Naive thymus-derived CD4-positive, alpha-beta T cell (primary cell): ENCODE results near the gene DCTN3. TPM values are rescaled to one million over a fixed set of nuclear protein-coding genes. Genes with fewer than 3 reads are reported as not detected.

Source experiments
- ATAC-seq: fragments of 150-1000 bp; cut with Tn5 transposase; 2 replicates; pipeline ENCODE4 v1.10.0; 2021; ENCODE audit warnings: mild to moderate bottlenecking, moderate library complexity
- CTCF ChIA-PET: fragments of 350-600 bp; sonication (Branson Sonifier 250); formaldehyde crosslinking; loops from one replicate; lab custom pipeline; 2021; ENCODE audit warnings: antibody characterized with exemption; lab: Charles Lee
- POLR2A ChIA-PET: fragments of 350-600 bp; sonication (Branson Sonifier 250); formaldehyde crosslinking; loops from one replicate; lab custom pipeline; 2021; ENCODE audit warnings: antibody characterized with exemption, inconsistent platforms; lab: Charles Lee
- DNase-seq, 9 donors: peaks; one replicate each; pipeline versions ENCODE4 v3.0.0 to v3.0.0-alpha.2; 2020 to 2022; ENCODE audit warnings: mixed read lengths in 1 of 9
- H3K27ac ChIP-seq: one replicate; pipeline ENCODE4 v1.7.0; 2013; ENCODE audit warnings: mild to moderate bottlenecking, low read depth, low read length, moderate library complexity
- H3K27me3 ChIP-seq, 2 donors: one replicate each; pipeline ENCODE4 v1.7.0; 2013; ENCODE audit warnings: low read length in 2 of 2, mild to moderate bottlenecking in 2 of 2, moderate library complexity in 2 of 2; ENCODE audit not compliant: control insufficient read depth in 2 of 2, insufficient read depth in 2 of 2
- H3K36me3 ChIP-seq, 3 experiments: 1 replicate in 2 of 3; 2 replicates in 1 of 3; pipeline ENCODE4 v1.7.0; 2013; ENCODE audit warnings: low read length in 3 of 3, mild to moderate bottlenecking in 3 of 3, moderate library complexity in 1 of 3; ENCODE audit not compliant: insufficient read depth in 3 of 3, control insufficient read depth in 2 of 3
- H3K4me1 ChIP-seq, 2 donors: one replicate each; pipeline ENCODE4 v1.7.0; 2013; ENCODE audit warnings: low read length in 2 of 2, mild to moderate bottlenecking in 2 of 2, moderate library complexity in 1 of 2; ENCODE audit not compliant: control insufficient read depth in 2 of 2, insufficient read depth in 2 of 2
- H3K4me3 ChIP-seq: 2 replicates; pipeline ENCODE4 v1.7.0; 2013; ENCODE audit warnings: mild to moderate bottlenecking, low read length
- H3K9me3 ChIP-seq, 3 experiments: 1 replicate in 2 of 3; 2 replicates in 1 of 3; pipeline ENCODE4 v1.7.0; 2013; ENCODE audit warnings: low read length in 3 of 3; ENCODE audit not compliant: control insufficient read depth in 2 of 3
- H3K27ac Mint-ChIP-seq, 9 donors: one replicate each; pipeline ENCODE4 v1.8.0; 2020 to 2022; ENCODE audit warnings: mixed read lengths in 9 of 9, mild to moderate bottlenecking in 8 of 9, moderate library complexity in 5 of 9, inconsistent platforms in 2 of 9
- H3K27me3 Mint-ChIP-seq, 5 donors: one replicate each; pipeline ENCODE4 v1.8.0; 2021 to 2022; ENCODE audit warnings: mixed read lengths in 5 of 5, mild to moderate bottlenecking in 1 of 5
- H3K36me3 Mint-ChIP-seq, 5 donors: one replicate each; pipeline ENCODE4 v1.8.0; 2020 to 2022; ENCODE audit warnings: mixed read lengths in 5 of 5, mild to moderate bottlenecking in 3 of 5, inconsistent platforms in 1 of 5
- H3K4me1 Mint-ChIP-seq, 7 donors: one replicate each; pipeline ENCODE4 v1.8.0; 2020 to 2022; ENCODE audit warnings: mixed read lengths in 7 of 7, mild to moderate bottlenecking in 3 of 7, inconsistent platforms in 1 of 7
- H3K4me3 Mint-ChIP-seq, 10 donors: one replicate each; pipeline ENCODE4 v1.8.0; 2020 to 2022; ENCODE audit warnings: mild to moderate bottlenecking in 10 of 10, mixed read lengths in 10 of 10, moderate library complexity in 6 of 10, inconsistent platforms in 2 of 10
- H3K9me3 Mint-ChIP-seq, 11 donors: one replicate each; pipeline ENCODE4 v1.8.0; 2020 to 2022; ENCODE audit warnings: mixed read lengths in 11 of 11, mild to moderate bottlenecking in 4 of 11, inconsistent platforms in 1 of 11, moderate library complexity in 1 of 11
- intact Hi-C, 2 donors: fragments of 100-400 bp; cut with micrococcal nuclease; formaldehyde crosslinking; loops; one replicate each; pipeline ENCODE4 v1.15.1; 2023
- polyA plus RNA-seq, 2 donors: library from polyadenylated mRNA; unstranded; fragments of 300-500 nt; fragmentation: Illumina TruSeq; gene quantifications; one replicate each; pipeline ENCODE4 v1.2.3, GENCODE V29; 2021
- total RNA-seq, 6 experiments: library from RNA in 5 of 6; stranded (reverse) in 5 of 6; gene quantifications; 1 replicate in 5 of 6; 2 replicates in 1 of 6; pipeline ENCODE4 v1.2.3 and lab custom pipeline; 2021 to 2026

Gene DCTN3
- total and polyA plus RNA-seq, 7 experiments from 2014 or later: 55.6 to 129 (median 77.3) TPM

DNA sequence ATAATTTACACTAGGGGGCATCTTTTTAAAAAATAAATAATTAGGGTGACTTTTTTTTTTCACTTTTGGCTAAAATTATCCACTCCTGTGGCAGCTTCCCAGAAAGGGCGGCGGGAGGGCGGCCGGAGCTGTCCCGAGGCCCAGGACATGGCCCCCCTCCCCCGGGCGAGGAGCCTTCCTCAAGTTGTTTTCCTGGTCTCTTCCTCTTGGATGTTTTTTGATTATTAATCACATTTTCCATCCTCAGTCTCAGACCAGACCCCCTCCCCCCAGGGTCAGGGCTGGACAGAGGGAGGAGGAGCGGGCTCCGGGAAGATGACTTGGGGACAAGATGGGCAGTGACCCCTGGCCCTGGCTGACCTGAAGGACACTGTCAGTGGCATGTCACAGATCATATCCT, 26.1 kb downstream of the DCTN3 start:
- H3K4me1 ChIP-seq: peaks cover 0 to 13% of the 10 kb centered on the region in 2 donors
- H3K27ac Mint-ChIP-seq: no peak overlapping the region
- intact Hi-C loops: loop anchor here (5.0 to 10.0 kb wide), 4 partner anchors 38 to 262 kb away; partner anchors contain the start of genes DNAI1 (in 1 of the 2) and FAM219A (in 1 of the 2)
- H3K4me1 Mint-ChIP-seq: peaks cover 0 to 24% (median 18%) of the 10 kb centered on the region in 7 donors
- peaks cover 0 to 5% (median 0%) of the 10 kb centered on the region in 5 donors for H3K36me3 Mint-ChIP-seq
- no peak overlapping the region for H3K27ac ChIP-seq
- no peak overlapping the region for H3K4me3 Mint-ChIP-seq
- no peaks in the 10 kb centered on the region for H3K9me3 ChIP-seq
- H3K27me3 ChIP-seq: peaks cover 4 to 17% of the 10 kb centered on the region in 2 donors
- POLR2A ChIA-PET: no interaction called here
- no peaks in the 10 kb centered on the region for H3K36me3 ChIP-seq
- DNase-seq (no peak), ATAC-seq (no peak)
- peaks cover 0 to 2% (median 0%) of the 10 kb centered on the region in 11 donors for H3K9me3 Mint-ChIP-seq
- H3K27me3 Mint-ChIP-seq: peaks cover 30 to 61% (median 44%) of the 10 kb centered on the region in 5 donors
- CTCF ChIA-PET: no interaction called here
- H3K4me3 ChIP-seq: no peak overlapping the region

GRCh38 chr9:34592895-34593601, 27.2 kb downstream of the DCTN3 start:
- H3K4me1 Mint-ChIP-seq: peaks cover 10 to 31% (median 28%) of the 10 kb centered on the region in 7 donors
- H3K27ac ChIP-seq: no peak overlapping the region
- H3K27ac Mint-ChIP-seq: peak overlapping the region in 1 of 9 donors; percentile 8
- POLR2A ChIA-PET: no interaction called here
- ATAC-seq (peak; percentile 43), DNase-seq (no peak)
- no peak overlapping the region for H3K4me3 ChIP-seq
- peaks cover 0 to 13% of the 10 kb centered on the region in 2 donors for H3K4me1 ChIP-seq
- H3K27me3 Mint-ChIP-seq: peaks cover 41 to 69% (median 54%) of the 10 kb centered on the region in 5 donors
- peak overlapping the region in 9 of 10 donors; percentile 28 to 91 (median 59) for H3K4me3 Mint-ChIP-seq
- H3K36me3 ChIP-seq: no peaks in the 10 kb centered on the region
- H3K9me3 ChIP-seq: no peaks in the 10 kb centered on the region
- H3K36me3 Mint-ChIP-seq: peaks cover 0 to 5% (median 0%) of the 10 kb centered on the region in 5 donors
- CTCF ChIA-PET: interaction anchor here (1.1 to 3.3 kb wide), 4 partner anchors 10 to 189 kb away, joined by 4 to 17 read pairs (median 9); no protein-coding TSS in a partner anchor
- H3K9me3 Mint-ChIP-seq: peaks cover 0 to 2% (median 0%) of the 10 kb centered on the region in 11 donors
- intact Hi-C loops: loop anchor here (5.0 to 10.0 kb wide), 4 partner anchors 39 to 261 kb away; partner anchors contain the start of genes DNAI1 (in 1 of the 2) and FAM219A (in 1 of the 2)
- peaks cover 4 to 17% of the 10 kb centered on the region in 2 donors for H3K27me3 ChIP-seq

DNA sequence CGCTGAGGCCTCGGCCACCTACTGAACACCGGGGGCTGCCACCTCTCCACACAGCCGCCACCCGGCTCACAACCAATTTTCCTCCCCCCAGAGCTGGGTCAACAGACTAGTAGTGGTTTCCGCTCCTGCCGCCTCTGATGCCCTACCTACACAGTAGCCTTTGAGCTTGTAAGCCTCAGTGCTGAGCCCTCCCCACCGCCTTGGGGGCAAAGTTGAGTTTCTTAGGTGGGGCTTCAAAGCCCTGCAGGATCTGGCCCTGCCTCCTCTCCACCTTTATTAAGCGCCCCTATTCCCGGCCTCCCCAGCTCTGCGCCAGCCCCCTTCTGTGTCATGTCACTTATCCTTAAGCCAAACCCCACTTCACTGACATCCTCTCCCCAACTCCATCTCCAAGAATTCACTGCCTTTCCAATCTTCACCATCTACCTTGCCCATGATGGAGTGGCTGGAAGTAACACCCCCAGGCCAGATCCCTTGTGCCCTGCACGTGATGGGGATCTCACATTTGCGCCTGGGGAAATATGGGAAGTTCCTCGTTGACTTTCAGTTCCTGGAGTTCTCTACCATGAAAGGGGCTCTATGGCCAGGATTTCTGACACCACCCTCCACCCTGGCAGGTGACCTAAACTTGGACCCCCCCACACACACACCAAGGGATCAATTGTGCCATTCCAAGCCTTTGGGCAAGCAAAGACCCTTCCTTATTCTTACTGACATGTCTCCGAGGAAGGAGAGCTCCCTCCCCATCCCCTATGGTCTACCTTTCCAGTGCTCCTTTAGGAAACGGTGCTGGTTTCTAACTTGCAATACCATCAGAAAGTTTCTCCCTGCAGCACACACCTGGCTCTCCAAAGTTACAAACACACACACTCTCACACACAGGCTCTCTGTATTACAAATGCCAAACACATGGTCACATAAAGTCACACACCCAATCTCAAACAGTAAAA, 28.1 kb downstream of the DCTN3 start:
- H3K9me3 ChIP-seq: no peaks in the 10 kb centered on the region
- Mint-ChIP-seq H3K27ac (peak overlapping the region in 2 of 9 donors; percentile 8 to 55), H3K4me3 (peak overlapping the region; percentile 28 to 91 (median 81)), H3K36me3 (peaks cover 0 to 5% (median 0%) of the 10 kb centered on the region in 5 donors), H3K27me3 (peaks cover 48 to 74% (median 60%) of the 10 kb centered on the region in 5 donors), H3K9me3 (peaks cover 0 to 2% (median 0%) of the 10 kb centered on the region in 11 donors), H3K4me1 (peaks cover 10 to 31% (median 28%) of the 10 kb centered on the region in 7 donors)
- intact Hi-C loops: loop anchor here (1.0 to 10.0 kb wide), 10 partner anchors 21 to 260 kb away; partner anchors contain the start of genes DNAI1 (in 1 of the 2), FAM219A (in 1 of the 2) and RPP25L (in 1 of the 2)
- DNase-seq: no peak
- peak; percentile 2 for ATAC-seq
- no peak overlapping the region for H3K27ac ChIP-seq
- POLR2A ChIA-PET: no interaction called here
- H3K36me3 ChIP-seq: no peaks in the 10 kb centered on the region
- CTCF ChIA-PET: interaction anchor here (0.6 to 3.3 kb wide), 13 partner anchors 10 to 260 kb away, joined by 3 to 17 read pairs (median 4); partner anchors contain the start of gene SIGMAR1
- H3K4me1 ChIP-seq: peaks cover 0 to 13% of the 10 kb centered on the region in 2 donors
- H3K27me3 ChIP-seq: peaks cover 4 to 17% of the 10 kb centered on the region in 2 donors
- no peak overlapping the region for H3K4me3 ChIP-seq

GRCh38 chr9:34591248-34591916, 28.9 kb downstream of the DCTN3 start:
- ChIA-PET CTCF (interaction anchor here (0.7 to 3.3 kb wide), 11 partner anchors 12 to 259 kb away, joined by 3 to 17 read pairs (median 4); partner anchors contain the start of gene SIGMAR1), POLR2A (no interaction called here)
- Mint-ChIP-seq H3K4me1 (peaks cover 10 to 31% (median 28%) of the 10 kb centered on the region in 7 donors), H3K9me3 (peaks cover 0 to 2% (median 0%) of the 10 kb centered on the region in 11 donors), H3K4me3 (peak overlapping the region; percentile 28 to 91 (median 81)), H3K36me3 (peaks cover 0 to 5% (median 0%) of the 10 kb centered on the region in 5 donors), H3K27ac (no peak overlapping the region), H3K27me3 (peaks cover 55 to 78% (median 66%) of the 10 kb centered on the region in 5 donors)
- H3K27ac ChIP-seq: no peak overlapping the region
- no peaks in the 10 kb centered on the region for H3K36me3 ChIP-seq
- ATAC-seq (peak; percentile 85), DNase-seq (peak; percentile 48 to 85 (median 70))
- H3K9me3 ChIP-seq: no peaks in the 10 kb centered on the region
- peaks cover 0 to 13% of the 10 kb centered on the region in 2 donors for H3K4me1 ChIP-seq
- intact Hi-C loops: loop anchor here (1.0 to 10.0 kb wide), 10 partner anchors 21 to 259 kb away; partner anchors contain the start of genes DNAI1 (in 1 of the 2), FAM219A (in 1 of the 2) and RPP25L (in 1 of the 2)
- peaks cover 4 to 17% of the 10 kb centered on the region in 2 donors for H3K27me3 ChIP-seq
- peak overlapping the region; percentile 71 for H3K4me3 ChIP-seq

- peaks cover 0 to 2% (median 0%) of the 10 kb centered on the region in 11 donors for H3K9me3 Mint-ChIP-seq
- no peaks in the 10 kb centered on the region for H3K9me3 ChIP-seq
- H3K4me1 Mint-ChIP-seq: peaks cover 10 to 31% (median 28%) of the 10 kb centered on the region in 7 donors
- H3K27me3 Mint-ChIP-seq: peaks cover 58 to 81% (median 68%) of the 10 kb centered on the region in 5 donors
- peak overlapping the region; percentile 71 for H3K4me3 ChIP-seq
- intact Hi-C loops: loop anchor here (1.0 to 10.0 kb wide), 10 partner anchors 22 to 258 kb away; partner anchors contain the start of genes DNAI1 (in 1 of the 2), FAM219A (in 1 of the 2) and RPP25L (in 1 of the 2)
- peak overlapping the region; percentile 28 to 91 (median 81) for H3K4me3 Mint-ChIP-seq
- no peak overlapping the region for H3K27ac Mint-ChIP-seq
- peaks cover 0 to 13% of the 10 kb centered on the region in 2 donors for H3K4me1 ChIP-seq
- DNase-seq: no peak
- ChIA-PET CTCF (interaction anchor here (0.7 to 3.3 kb wide), 7 partner anchors 12 to 187 kb away, joined by 3 to 17 read pairs (median 5); partner anchors contain the start of gene SIGMAR1), POLR2A (no interaction called here)
- H3K27ac ChIP-seq: no peak overlapping the region
- H3K36me3 ChIP-seq: no peaks in the 10 kb centered on the region
- H3K27me3 ChIP-seq: peaks cover 4 to 17% of the 10 kb centered on the region in 2 donors
- H3K36me3 Mint-ChIP-seq: peaks cover 0 to 5% (median 0%) of the 10 kb centered on the region in 5 donors
- no peak for ATAC-seq
These were observed 29.7 kb downstream of the DCTN3 start for GRCh38 chr9:34590381-34591247.
